Activated CD8-positive, alpha-beta memory T cell treated with anti-CD3 and anti-CD28 coated beads, Interleukin-2, amount 50 U/mL, for 48 hours (primary cell): ENCODE data around the gene ANKRD33B.
"Not testable (repeated sequence)": the region's sequence is repeated elsewhere in the genome, so short reads cannot be mapped to it uniquely, and the experiment has no call there.

Experiments
- DNase-seq: peaks from one replicate; pipeline ENCODE4 v3.0.0-alpha.2; 2020

The ANKRD33B gene

GRCh38 chr5:10559151-10559550 is 4.7 kb upstream of the ANKRD33B start:
- DNase-seq = no peak

DNA sequence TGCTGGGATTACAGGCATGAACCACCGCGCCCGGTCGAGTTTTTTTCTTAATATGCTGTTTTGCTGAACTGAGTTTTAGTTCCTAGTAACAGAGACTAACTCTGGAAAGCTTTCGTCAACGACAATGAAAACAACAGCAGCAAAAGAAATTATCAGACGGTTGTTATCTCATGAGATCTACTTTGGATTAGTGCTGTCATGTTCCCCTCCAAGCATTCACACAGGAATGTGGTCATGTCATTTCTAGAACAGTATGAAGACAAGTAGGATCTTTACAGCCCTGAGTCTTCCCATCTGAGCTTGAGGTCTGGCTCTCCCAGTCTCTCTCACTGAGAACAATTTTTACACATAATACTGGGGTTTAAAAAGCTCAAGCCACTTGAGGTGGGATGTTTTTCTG is 4.0 kb upstream of the ANKRD33B start:
- DNase-seq = no peak

GRCh38 chr5:10562201-10563109 is 1.4 kb upstream of the ANKRD33B start:
- DNase-seq = no peak

- peak; percentile 80 for DNase-seq
Observed at GRCh38 chr5:10563110-10563944, 543 bp upstream of the ANKRD33B start.

GRCh38 chr5:10564838-10565784 is 1.2 kb downstream of the ANKRD33B start:
- DNase-seq = peak; percentile 66

- DNase-seq = peak; percentile 51
Observed at GRCh38 chr5:10565785-10566542, 2.1 kb downstream of the ANKRD33B start.

DNA sequence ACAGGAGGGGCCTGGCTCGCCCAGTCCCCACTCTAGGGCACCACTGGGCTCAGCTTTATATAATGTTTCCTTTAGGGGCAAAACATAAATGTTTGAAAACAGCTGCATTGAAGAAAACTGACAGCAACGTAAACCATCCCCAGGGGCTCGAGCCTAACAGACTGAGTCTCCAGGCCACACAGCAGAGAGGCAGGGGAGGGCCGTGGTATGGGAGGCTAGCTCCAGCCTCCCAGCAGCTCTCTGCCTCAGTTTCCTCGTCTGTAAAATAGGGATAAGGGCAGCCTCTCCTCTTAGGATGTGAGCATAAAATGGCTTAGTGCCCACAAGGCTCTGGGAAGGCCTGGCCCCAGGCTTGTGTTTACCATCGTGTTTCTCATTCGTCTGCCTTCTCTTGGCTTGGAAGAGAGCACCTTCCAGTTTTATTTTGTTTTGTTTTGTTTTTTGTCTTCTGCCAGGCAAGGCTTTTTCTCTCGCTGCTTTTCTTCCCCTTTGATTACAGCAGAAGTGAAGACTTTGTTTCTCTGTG is 2.7 kb downstream of the ANKRD33B start:
- DNase-seq = peak; percentile 39

DNA sequence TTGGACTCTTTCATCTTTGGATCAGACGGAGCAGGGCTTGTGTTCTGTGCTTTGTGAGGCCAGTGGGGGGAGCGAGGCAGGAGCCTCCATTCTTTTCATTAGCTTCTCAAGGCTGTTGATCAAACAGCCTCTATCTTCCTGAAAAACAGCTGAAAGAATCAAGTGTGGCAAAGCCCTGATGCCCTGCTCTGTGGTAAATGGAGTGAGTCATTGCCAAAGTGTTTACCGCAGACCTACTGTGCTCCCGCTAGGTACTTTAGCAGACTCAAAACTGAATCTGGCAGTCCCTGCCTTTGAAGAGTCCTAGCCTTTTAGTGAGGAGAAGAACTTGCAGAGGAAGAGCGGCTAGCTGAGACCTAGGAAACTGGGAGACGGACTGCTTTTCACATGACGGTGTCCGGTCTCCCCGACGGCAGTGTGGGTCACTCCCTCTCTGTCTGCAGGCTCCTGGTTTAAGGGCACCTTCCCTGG is 3.3 kb downstream of the ANKRD33B start:
- peak; percentile 33 for DNase-seq

DNA sequence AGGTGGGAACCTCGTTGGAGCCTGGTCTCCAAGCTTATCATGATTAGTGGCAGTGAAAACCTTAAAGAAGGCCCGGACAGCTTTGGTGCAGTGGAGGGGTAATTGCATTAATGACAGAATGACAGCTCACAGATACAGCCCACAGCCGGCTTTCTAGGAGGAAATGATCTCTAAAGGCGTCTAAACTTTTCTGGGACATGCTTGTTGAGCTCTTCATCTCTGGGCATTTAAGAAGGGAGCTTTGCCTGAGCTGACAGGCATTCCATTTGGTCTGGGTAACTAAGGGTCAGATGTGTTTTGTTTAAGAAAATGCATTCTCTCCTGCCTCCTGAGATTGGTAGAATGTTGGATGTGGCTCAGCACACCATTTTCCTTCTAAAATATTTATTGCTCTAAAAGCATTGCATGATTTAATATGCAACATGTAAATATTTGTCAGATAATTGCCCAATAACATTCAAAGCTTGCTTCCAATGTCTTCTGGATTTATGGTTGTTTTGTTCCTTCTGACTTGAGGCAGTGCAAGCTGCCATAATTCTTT is 4.0 kb downstream of the ANKRD33B start:
- DNase-seq = peak; percentile 25

- not testable (repeated sequence) for DNase-seq
Observed at GRCh38 chr5:10570540-10570939, 6.7 kb downstream of the ANKRD33B start.

DNA sequence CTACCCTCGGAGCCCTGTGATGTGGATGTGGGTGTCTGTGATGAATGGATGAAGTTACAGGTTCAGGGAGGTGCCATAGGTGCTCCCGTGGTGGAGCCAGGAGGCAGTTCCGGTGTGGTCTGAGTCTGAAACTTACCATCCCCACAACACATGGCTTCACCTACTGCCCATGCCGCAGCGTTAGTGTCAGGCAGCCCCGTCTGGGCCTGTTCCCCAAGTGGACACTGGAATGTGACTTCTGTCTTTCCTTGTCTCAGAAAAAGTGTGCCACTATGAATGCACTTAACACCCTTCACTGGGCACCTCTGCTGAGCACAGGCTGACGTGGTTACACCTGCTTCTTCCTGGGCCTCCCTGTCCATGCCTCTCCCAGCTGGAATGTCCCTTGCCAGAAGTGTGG is 8.6 kb downstream of the ANKRD33B start:
- DNase-seq = peak; percentile 25

- peak; percentile 10 for DNase-seq
Observed at GRCh38 chr5:10573487-10574145, 9.7 kb downstream of the ANKRD33B start.

- not testable (repeated sequence) for DNase-seq
Observed at GRCh38 chr5:10574879-10575278, 11.0 kb downstream of the ANKRD33B start.

GRCh38 chr5:10576121-10576789 is 12.4 kb downstream of the ANKRD33B start:
- peak; percentile 20 for DNase-seq

DNA sequence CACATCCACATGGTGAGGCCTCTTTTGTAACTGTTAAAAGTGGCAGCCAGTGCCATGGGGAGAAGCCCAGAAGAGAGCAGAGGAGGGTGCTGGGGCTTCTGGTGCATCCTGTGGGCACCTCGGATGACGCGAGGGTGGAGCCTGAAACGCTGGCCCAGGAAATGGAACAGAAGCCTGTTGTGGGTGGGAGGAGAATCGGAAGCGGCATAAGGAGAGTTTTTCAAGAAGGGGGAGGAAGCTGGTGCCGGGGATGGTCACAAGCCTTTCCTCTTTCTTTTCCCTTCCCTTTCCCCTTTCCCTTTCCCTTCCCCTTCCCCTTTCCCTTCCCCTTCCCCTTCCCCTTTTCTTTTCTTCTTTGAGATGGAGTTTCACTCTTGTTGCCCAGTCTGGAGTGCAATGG is 12.9 kb downstream of the ANKRD33B start:
- DNase-seq = peak; percentile 18

DNA sequence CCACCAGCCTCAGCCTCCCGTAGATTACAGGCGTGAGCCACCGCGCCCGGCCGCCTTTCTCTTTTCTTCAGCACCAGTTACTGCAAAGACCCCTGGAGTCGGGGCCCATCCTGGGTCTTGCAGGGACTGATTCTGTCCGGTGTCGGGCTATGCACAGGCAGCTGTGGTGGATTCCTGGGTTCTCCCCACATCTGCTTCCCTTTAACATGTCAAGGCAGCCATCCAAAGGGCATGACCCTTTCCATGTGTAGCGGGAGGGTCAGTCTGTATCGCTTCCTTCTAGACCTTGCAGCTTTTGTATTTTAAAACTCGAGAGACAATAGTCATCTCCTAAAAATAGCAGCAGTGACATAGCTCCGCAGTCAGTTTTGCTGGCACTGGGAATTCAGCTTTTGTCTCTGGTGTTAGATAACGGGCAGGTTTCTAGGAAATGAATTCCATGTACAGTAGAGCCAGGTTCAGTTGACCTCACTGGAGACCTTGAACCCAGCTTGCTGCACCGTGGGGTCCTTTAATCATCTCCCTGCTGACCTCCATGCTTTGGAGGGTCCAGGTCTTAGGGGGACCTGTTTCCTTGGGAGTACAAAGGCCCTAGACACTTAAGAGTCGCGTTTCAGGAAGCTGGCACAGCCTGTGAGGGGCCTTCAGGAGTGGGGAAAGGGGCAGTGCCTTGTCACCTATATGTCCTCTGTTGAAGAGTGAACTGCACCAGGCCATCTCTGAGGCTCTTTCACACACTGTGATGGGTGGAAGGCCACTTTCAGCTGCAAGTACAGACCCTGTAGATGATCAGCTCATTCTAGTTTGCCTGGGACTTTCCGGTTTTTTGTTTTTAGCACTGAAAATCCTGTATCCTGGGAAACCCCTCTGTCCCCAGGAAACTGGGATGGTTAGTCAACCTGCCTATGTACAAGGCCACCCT is 13.8 kb downstream of the ANKRD33B start:
- DNase-seq = peak; percentile 42

- peak; percentile 23 for DNase-seq
Observed at GRCh38 chr5:10578293-10578665, 14.4 kb downstream of the ANKRD33B start.

- DNase-seq = peak; percentile 53
Observed at GRCh38 chr5:10578869-10579268, 15.0 kb downstream of the ANKRD33B start.
